GM18861 (cell line): ENCODE measurements around the gene NOL12.
"Not testable (repeated sequence)": the region's sequence is repeated elsewhere in the genome, so short reads cannot be mapped to it uniquely, and the experiment has no call there.

Experiments used
- ATAC-seq: cut with Tn5 transposase; IDR thresholded peaks from one replicate; pipeline ENCODE4 v1.9.1; 2021; ENCODE audit not compliant: unreplicated experiment

Gene NOL12

DNA sequence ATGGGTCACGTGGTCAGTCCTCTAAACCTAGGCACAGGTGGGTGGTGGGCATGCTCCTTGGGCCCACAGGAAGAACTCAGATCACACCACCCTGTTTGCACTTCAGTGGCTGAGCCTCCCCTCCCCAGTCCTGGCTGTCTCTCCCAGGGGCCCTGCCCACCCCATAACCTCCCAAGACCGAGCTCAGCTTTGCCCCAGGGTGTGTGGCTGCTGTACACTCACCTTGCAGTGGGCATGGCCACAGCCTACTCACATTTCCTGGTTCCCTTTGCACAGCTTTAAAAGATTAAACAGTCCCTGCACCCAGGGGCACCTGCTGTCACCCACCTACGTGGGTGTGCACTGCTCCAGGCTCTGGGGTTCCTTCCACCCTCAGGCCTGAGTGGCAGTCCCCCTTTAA, 24.5 kb downstream of the NOL12 start:
- no peak for ATAC-seq

DNA sequence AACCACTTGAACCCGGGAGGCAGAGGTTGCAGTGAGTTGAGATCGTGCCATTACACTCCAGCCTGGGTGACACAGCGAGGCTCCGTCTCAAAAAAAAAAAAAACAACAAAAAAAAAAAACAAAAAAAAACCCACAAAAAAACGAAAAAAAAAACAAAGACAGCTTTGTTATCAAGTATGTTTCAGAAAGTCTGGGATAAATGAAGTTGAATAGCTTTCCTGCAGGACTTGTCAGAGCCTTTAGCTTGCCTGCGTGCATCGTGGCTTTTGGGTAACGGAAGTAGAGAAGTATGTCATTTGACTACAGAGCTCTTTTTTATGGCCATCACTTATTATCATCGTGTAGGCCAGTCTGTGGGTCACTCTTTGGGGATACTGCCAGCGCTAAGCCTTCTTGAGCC, 25.3 kb downstream of the NOL12 start:
- no peak for ATAC-seq

DNA sequence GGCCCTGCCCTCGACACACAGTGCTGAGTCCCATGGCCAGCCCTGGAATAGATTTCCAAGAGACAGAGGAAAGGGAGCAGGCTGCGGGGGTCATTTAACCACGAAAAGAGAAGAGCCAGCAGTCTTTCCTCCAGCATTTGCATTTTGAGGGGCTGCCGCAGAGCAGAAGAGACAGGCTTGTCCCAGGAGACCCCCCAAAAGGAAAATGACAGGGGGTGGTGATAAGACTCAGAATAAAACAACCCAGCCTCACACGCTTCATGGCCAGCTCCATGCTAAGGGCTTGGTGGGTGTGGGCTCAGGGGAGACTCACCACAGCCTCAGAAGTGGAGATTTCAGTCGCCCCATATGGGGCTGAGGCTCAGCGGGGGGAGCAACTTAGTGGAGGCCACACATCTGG, 27.6 kb downstream of the NOL12 start:
- no peak for ATAC-seq

GRCh38 chr22:37714634-37715033, 28.5 kb downstream of the NOL12 start:
- ATAC-seq, result no peak

GRCh38 chr22:37715760-37716159, 29.6 kb downstream of the NOL12 start:
- no peak for ATAC-seq

- ATAC-seq, result no peak
Observed at GRCh38 chr22:37716708-37717107, 30.6 kb downstream of the NOL12 start.

- ATAC-seq, result not testable (repeated sequence)
Observed at GRCh38 chr22:37717235-37717634, 31.1 kb downstream of the NOL12 start.

GRCh38 chr22:37717746-37718305, 31.7 kb downstream of the NOL12 start:
- not testable (repeated sequence) for ATAC-seq

GRCh38 chr22:37725551-37726240, 39.6 kb downstream of the NOL12 start:
- no peak for ATAC-seq

DNA sequence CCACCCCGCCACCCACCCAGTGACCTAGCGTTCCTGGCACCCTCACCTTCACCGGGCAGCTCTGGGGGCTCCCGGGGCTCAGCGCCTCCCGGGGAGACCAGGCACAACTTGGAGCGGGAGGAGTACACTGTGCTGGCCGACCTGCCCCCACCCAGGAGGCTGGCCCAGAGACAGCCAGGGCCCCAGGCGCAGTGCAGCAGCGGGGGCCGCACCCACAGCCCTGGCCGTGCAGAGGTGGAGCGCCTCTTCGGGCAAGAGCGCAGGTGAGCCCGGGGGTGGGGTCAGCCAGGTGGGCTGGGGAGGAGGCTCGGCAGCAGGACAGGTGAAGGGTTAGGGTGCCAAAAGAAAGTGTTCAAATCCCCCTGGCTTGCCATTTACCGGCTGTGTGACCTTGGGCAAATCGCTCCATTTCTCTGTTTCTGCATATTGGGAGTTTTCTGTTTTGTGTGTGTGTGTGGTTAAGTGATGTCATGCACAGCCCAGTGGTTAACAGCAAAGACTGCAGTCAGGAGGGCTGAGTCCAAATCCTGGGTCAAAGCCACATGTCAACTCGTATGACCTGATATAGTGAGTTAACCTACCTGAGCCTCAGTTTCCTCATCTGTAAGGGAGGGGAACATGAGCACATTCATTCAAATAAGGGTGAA, 40.2 kb downstream of the NOL12 start:
- ATAC-seq, result no peak

GRCh38 chr22:37728620-37729019, 42.5 kb downstream of the NOL12 start:
- no peak for ATAC-seq

DNA sequence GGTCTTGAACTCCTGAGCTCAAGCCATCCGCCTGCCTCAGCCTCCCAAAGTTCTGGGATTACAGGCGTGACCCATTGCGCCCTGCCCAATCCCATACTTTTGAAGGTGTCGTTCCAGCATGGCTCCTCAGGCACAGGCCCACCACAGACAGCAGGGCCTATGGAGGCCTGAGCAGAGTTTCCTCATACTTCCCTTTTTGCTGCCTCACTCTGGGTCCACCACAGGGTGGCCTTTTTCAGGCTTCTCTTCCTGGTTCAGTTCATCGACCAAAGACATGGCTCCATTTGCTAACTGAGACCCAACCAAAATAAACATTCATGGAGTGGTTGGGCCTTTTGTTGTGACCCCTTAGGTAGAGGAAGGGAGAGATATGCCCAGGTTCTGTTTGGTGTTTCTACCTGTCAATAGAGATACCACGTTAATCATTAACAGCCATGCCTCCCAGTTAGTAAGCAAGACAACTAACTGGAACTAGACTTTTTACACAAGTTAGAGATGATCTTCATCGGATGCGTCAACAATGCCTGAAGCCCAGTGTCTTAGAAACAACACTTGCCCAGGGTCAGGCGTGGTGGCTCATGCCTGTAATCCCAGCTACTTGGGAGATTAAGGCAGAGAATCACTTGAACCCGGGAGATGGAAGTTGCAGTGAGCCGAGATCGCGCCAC, 45.8 kb downstream of the NOL12 start:
- no peak for ATAC-seq

DNA sequence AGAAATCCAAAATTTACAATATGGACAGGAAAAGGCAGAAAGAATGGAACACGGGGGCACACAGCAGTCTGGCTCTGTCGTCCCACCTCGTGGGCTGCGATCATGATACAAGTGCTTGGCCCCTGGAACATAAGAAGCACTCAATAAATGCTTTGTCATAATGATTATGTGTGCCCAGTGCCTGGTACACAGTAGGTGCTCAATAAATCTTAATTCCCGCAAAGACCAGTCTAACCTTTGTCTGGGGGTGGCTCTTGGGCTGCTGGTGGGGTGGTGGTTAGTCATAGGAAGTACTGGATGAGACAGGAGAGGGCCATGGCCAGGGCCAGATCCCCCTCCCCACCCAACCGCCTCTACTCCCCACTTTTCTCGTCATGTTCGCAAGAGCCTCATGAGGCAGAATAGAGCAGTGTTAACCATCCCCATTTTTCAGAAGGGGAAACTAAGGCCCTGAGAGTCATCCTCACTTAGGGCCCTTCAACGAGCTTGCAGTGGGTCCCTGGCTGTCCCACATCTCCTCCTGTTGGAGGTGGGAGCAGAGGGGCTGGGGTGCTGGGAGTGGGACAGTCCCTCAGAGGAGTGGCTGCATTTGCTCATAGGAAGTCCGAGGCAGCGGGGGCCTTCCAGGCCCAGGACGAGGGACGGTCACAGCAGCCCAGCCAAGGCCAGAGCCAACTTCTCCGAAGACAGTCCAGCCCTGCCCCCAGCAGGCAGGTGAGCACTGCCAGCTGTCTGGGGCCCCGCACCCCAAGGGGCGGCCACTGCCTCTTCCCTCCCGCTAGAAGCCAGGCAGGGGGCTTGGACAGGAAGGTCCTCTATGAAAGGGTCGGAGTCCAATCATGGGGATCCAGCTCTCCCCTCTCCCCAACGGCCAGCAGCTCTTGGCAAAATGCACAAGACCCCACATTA, 46.8 kb downstream of the NOL12 start:
- ATAC-seq, result no peak

- ATAC-seq, result no peak
Observed at GRCh38 chr22:37733625-37734401, 47.7 kb downstream of the NOL12 start.

DNA sequence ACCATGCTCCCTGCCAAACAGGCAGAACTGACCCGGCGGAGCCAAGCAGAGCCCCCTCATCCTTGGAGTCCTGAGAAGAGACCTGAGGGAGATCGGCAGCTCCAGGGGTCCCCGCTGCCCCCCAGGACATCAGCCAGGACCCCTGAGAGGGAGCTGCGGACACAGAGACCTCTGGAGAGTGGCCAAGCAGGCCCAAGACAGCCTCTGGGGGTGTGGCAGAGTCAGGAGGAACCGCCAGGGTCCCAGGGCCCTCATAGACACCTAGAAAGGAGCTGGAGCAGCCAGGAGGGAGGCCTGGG, 48.2 kb downstream of the NOL12 start:
- ATAC-seq, result no peak

DNA sequence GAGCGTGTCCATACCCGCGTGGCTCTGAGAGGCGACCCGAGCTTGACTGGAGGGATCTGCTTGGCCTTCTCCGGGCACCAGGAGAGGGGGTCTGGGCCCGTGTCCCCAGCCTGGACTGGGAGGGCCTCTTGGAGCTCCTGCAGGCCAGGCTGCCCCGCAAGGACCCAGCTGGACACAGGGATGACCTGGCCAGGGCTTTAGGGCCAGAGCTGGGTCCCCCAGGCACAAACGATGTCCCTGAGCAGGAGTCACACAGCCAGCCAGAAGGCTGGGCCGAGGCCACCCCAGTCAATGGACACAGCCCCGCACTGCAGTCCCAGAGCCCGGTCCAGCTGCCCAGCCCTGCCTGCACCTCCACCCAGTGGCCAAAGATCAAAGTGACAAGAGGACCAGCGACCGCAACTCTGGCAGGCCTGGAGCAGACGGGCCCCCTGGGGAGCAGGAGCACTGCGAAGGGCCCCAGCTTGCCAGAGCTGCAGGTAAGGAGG, 48.9 kb downstream of the NOL12 start:
- ATAC-seq, result no peak

DNA sequence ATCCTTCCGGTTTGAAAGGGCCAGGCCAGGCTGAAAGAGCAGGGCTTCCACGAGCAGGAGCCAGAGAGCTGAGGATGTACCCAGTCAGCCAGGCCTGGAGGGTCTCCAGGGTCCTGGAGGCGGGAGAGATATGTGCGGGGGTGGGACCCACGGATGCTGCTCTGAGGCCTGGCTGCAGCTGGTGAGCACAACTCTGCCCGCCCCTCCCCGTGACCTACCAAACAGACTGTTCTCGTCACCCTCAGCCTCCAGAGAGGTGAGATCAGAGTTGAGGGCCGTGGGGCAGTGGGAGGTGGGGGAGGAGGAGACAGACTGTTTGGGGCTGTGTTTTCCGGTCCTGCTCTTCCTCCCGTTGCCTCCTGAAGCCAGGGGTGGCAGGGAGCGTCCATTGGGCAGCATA, 52.9 kb downstream of the NOL12 start:
- ATAC-seq, result no peak

GRCh38 chr22:37739611-37740049, 53.5 kb downstream of the NOL12 start:
- no peak for ATAC-seq

GRCh38 chr22:37740455-37741311, 54.5 kb downstream of the NOL12 start:
- ATAC-seq, result no peak
